WTC11 (cell line): ENCODE data around the gene CGB8. TPM values are rescaled to one million over a fixed set of nuclear protein-coding genes. Genes with fewer than 3 reads are reported as not detected.

Experiments
- ARID4B ChIP-seq: sonication (generic); formaldehyde crosslinking; IDR thresholded peaks from 2 replicates; pipeline ENCODE4 v1.8.0; 2023; ENCODE audit warnings: missing genetic modification reagents, mild to moderate bottlenecking, borderline replicate concordance
- ATF6 ChIP-seq: sonication (generic); formaldehyde crosslinking; IDR thresholded peaks from 2 replicates; pipeline ENCODE4 v1.8.1; 2023; ENCODE audit warnings: mild to moderate bottlenecking, missing genetic modification reagents
- CBFB ChIP-seq: sonication (generic); formaldehyde crosslinking; IDR thresholded peaks from 2 replicates; pipeline ENCODE4 v1.8.1; 2022; ENCODE audit warnings: mild to moderate bottlenecking, low read depth, missing genetic modification reagents
- CREB1 ChIP-seq: sonication (generic); formaldehyde crosslinking; IDR thresholded peaks from 2 replicates; pipeline ENCODE4 v1.8.0; 2023; ENCODE audit warnings: mild to moderate bottlenecking, missing genetic modification reagents
- ELF4 ChIP-seq: sonication (generic); formaldehyde crosslinking; IDR thresholded peaks from 2 replicates; pipeline ENCODE4 v1.8.1; 2022; ENCODE audit warnings: low read depth, mild to moderate bottlenecking, moderate library complexity, missing genetic modification reagents
- FOXP1 ChIP-seq: sonication (generic); formaldehyde crosslinking; IDR thresholded peaks from 2 replicates; pipeline ENCODE4 v1.8.0; 2022; ENCODE audit warnings: missing genetic modification reagents, mild to moderate bottlenecking, moderate library complexity, borderline replicate concordance
- FOXP4 ChIP-seq: sonication (generic); formaldehyde crosslinking; IDR thresholded peaks from 2 replicates; pipeline ENCODE4 v1.8.0; 2022; ENCODE audit warnings: mild to moderate bottlenecking, missing genetic modification reagents
- GRHL2 ChIP-seq: fragments of 250-450 bp; sonication (Bioruptor Pico); IDR thresholded peaks from 2 replicates; pipeline ENCODE4 v1.8.0; 2022; ENCODE audit warnings: mild to moderate bottlenecking, moderate library complexity; ENCODE audit not compliant: insufficient replicate concordance, severe bottlenecking
- KAT7 ChIP-seq: sonication (generic); formaldehyde crosslinking; IDR thresholded peaks from 2 replicates; pipeline ENCODE4 v1.8.1; 2023; ENCODE audit warnings: missing genetic modification reagents, mild to moderate bottlenecking, borderline replicate concordance
- NFATC4 ChIP-seq: fragments of 250-450 bp; sonication (Bioruptor Pico); IDR thresholded peaks from 2 replicates; pipeline ENCODE4 v1.9.0; 2021; ENCODE audit warnings: mild to moderate bottlenecking
- NFE2L1 ChIP-seq: sonication (generic); formaldehyde crosslinking; IDR thresholded peaks from 2 replicates; pipeline ENCODE4 v1.8.1; 2023; ENCODE audit warnings: missing genetic modification reagents
- RELA ChIP-seq: sonication (generic); formaldehyde crosslinking; IDR thresholded peaks from 2 replicates; pipeline ENCODE4 v1.8.1; 2022; ENCODE audit warnings: missing genetic modification reagents, mild to moderate bottlenecking, borderline replicate concordance
- SMAD3 ChIP-seq: sonication (generic); formaldehyde crosslinking; IDR thresholded peaks from 2 replicates; pipeline ENCODE4 v1.8.0; 2022; ENCODE audit warnings: missing genetic modification reagents, mild to moderate bottlenecking, borderline replicate concordance
- SP1 ChIP-seq: sonication (generic); formaldehyde crosslinking; conservative IDR thresholded peaks from 2 replicates; pipeline ENCODE4 v1.8.1; 2022; ENCODE audit warnings: missing genetic modification reagents
- STAT6 ChIP-seq: sonication (generic); formaldehyde crosslinking; conservative IDR thresholded peaks from 2 replicates; pipeline ENCODE4 v1.8.1; 2023; ENCODE audit warnings: mild to moderate bottlenecking, low read depth, missing genetic modification reagents, moderate library complexity
- TEAD1 ChIP-seq: sonication (generic); formaldehyde crosslinking; IDR thresholded peaks from 2 replicates; pipeline ENCODE4 v1.8.0; 2022; ENCODE audit warnings: mild to moderate bottlenecking, missing genetic modification reagents
- TEAD4 ChIP-seq: sonication (generic); formaldehyde crosslinking; IDR thresholded peaks from 2 replicates; pipeline ENCODE4 v1.8.0; 2022; ENCODE audit warnings: mild to moderate bottlenecking, missing genetic modification reagents
- ZMAT4 ChIP-seq: fragments of 250-450 bp; sonication (Bioruptor Pico); IDR thresholded peaks from 2 replicates; pipeline ENCODE4 v1.9.0; 2021; ENCODE audit warnings: mild to moderate bottlenecking
- ZNF121 ChIP-seq: sonication (generic); formaldehyde crosslinking; IDR thresholded peaks from 2 replicates; pipeline ENCODE4 v1.8.0; 2023; ENCODE audit warnings: missing genetic modification reagents
- ZNF232 ChIP-seq: sonication (generic); formaldehyde crosslinking; IDR thresholded peaks from 2 replicates; pipeline ENCODE4 v1.8.0; 2022; ENCODE audit warnings: mild to moderate bottlenecking, missing genetic modification reagents
- ZNF263 ChIP-seq: sonication (generic); formaldehyde crosslinking; IDR thresholded peaks from 2 replicates; pipeline ENCODE4 v1.8.1; 2022; ENCODE audit warnings: low read depth, mild to moderate bottlenecking, moderate library complexity, missing genetic modification reagents
- ZNF317 ChIP-seq: sonication (generic); formaldehyde crosslinking; IDR thresholded peaks from 2 replicates; pipeline ENCODE4 v1.8.1; 2023; ENCODE audit warnings: low read depth, mild to moderate bottlenecking, moderate library complexity, missing genetic modification reagents, borderline replicate concordance
- total RNA-seq: library from RNA; stranded (reverse); gene quantifications from 3 replicates; pipeline ENCODE4 v1.2.3, GENCODE V29; 2021

Gene CGB8
- total RNA-seq, 1 experiment from 2014 or later: 0.31 TPM

GRCh38 chr19:49071860-49072547, 23.1 kb upstream of the CGB8 start (continued):
- peak; percentile 79; the same call in 1 of the 2 replicates for TF ChIP-seq ZNF232 (CRISPR knock-in tag)
- TF ChIP-seq RELA (CRISPR knock-in tag): peak; percentile 89; the same call in 1 of the 2 replicates
- TF ChIP-seq NFATC4 (CRISPR knock-in tag): no peak
- TF ChIP-seq ATF6 (CRISPR knock-in tag): no peak
- no peak for TF ChIP-seq ZMAT4 (CRISPR knock-in tag)
- peak; percentile 95 for TF ChIP-seq ARID4B (CRISPR knock-in tag)
- peak; percentile 95 for TF ChIP-seq FOXP4
- TF ChIP-seq ZNF317 (CRISPR knock-in tag): 0 out of 2 replicates have a peak, but pooled peaks have one; percentile 9
- peak; percentile 66 for TF ChIP-seq ELF4 (CRISPR knock-in tag)
- peak; percentile 60; the same call in 1 of the 2 replicates for TF ChIP-seq SMAD3 (CRISPR knock-in tag)
- TF ChIP-seq CBFB (CRISPR knock-in tag): peak; percentile 69; the same call in 1 of the 2 replicates
- TF ChIP-seq CREB1 (CRISPR knock-in tag): 0 out of 2 replicates have a peak, but pooled peaks have one; percentile 33
- TF ChIP-seq ZNF121 (CRISPR knock-in tag): no peak
- TF ChIP-seq NFE2L1 (CRISPR knock-in tag): peak; percentile 93
- no peak for TF ChIP-seq STAT6 (CRISPR knock-in tag)
- TF ChIP-seq SP1 (CRISPR knock-in tag): peak; percentile 80
- TF ChIP-seq FOXP1 (CRISPR knock-in tag): peak; percentile 98
- TF ChIP-seq GRHL2 (CRISPR knock-in tag): no peak
- TF ChIP-seq KAT7 (CRISPR knock-in tag): no peak
- TF ChIP-seq TEAD4: peak; percentile 74
- peak; percentile 97 for TF ChIP-seq TEAD1 (CRISPR knock-in tag)
- peak; percentile 55; the same call in 1 of the 2 replicates for TF ChIP-seq ZNF263 (CRISPR knock-in tag)
